PC-3 (cell line): Measurements from ENCODE around the gene ZNF155. TPM values are rescaled to one million over a fixed set of nuclear protein-coding genes. Genes with fewer than 3 reads are reported as not detected.

ENCODE experiments used
- ATAC-seq: fragments of 200-7000 bp; cut with Tn5 transposase; 2 replicates; pipeline ENCODE4 v1.9.1; 2020; ENCODE audit warnings: mild to moderate bottlenecking, moderate library complexity
- BruUV-seq: library from RNA; stranded (reverse); fragments of 400-500 nt; replicated peaks from 2 replicates; lab custom pipeline; 2021; lab: Mats Ljungman, UMichigan
- CTCF ChIA-PET: fragments of 300-600 bp; sonication (Branson Sonifier 250); formaldehyde crosslinking; loops from one replicate; lab custom pipeline; 2022; ENCODE audit warnings: antibody characterized with exemption; lab: Charles Lee
- POLR2A ChIA-PET: fragments of 300-600 bp; sonication (Branson Sonifier 250); formaldehyde crosslinking; loops from one replicate; lab custom pipeline; 2022; ENCODE audit warnings: antibody characterized with exemption; ENCODE audit not compliant: unreplicated experiment; lab: Charles Lee
- DNase-seq: peaks from one replicate; pipeline ENCODE4 v3.0.0-alpha.2; 2015
- H2AFZ ChIP-seq: fragments of 300-600 bp; sonication (generic); 2 replicates; pipeline ENCODE4 v1.6.0; 2016; ENCODE audit warnings: antibody characterized with exemption, low read length
- H3F3A ChIP-seq: fragments of 300-600 bp; sonication (generic); one replicate; pipeline ENCODE4 v1.6.0; 2017; ENCODE audit warnings: antibody characterized with exemption, low read length, control low read depth, mild to moderate bottlenecking; ENCODE audit not compliant: unreplicated experiment
- H3K27ac ChIP-seq: fragments of 300-600 bp; sonication (generic); 2 replicates; pipeline ENCODE4 v1.5.1; 2016; ENCODE audit warnings: mild to moderate bottlenecking, low read length
- H3K27me3 ChIP-seq: fragments of 300-600 bp; sonication (generic); 2 replicates; pipeline ENCODE4 v1.6.1; 2016; ENCODE audit warnings: low read length, mixed read lengths
- H3K36me3 ChIP-seq: fragments of 300-600 bp; sonication (generic); 2 replicates; pipeline ENCODE4 v1.6.1; 2016; ENCODE audit warnings: low read depth, mixed run types, low read length, mixed read lengths
- H3K4me1 ChIP-seq: fragments of 300-600 bp; sonication (generic); 2 replicates; pipeline ENCODE4 v1.5.1; 2016; ENCODE audit warnings: low read length; ENCODE audit not compliant: insufficient read depth
- H3K4me2 ChIP-seq: fragments of 300-600 bp; sonication (generic); 2 replicates; pipeline ENCODE4 v1.6.0; 2016; ENCODE audit warnings: low read length
- H3K4me3 ChIP-seq: fragments of 300-600 bp; sonication (generic); 2 replicates; pipeline ENCODE4 v1.5.1; 2016; ENCODE audit warnings: mild to moderate bottlenecking, low read length, mixed read lengths
- H3K79me2 ChIP-seq: fragments of 300-600 bp; sonication (generic); 2 replicates; pipeline ENCODE4 v1.6.1; 2017; ENCODE audit warnings: low read length, mixed read lengths
- H3K9ac ChIP-seq: fragments of 300-600 bp; sonication (generic); 2 replicates; pipeline ENCODE4 v1.6.0; 2016; ENCODE audit warnings: mild to moderate bottlenecking, low read length
- H3K9me2 ChIP-seq: fragments of 300-600 bp; sonication (generic); replicated peaks from 2 replicates; pipeline ENCODE4 v1.6.1; 2016; ENCODE audit warnings: mixed run types, low read length, mixed read lengths
- H3K9me3 ChIP-seq: fragments of 300-600 bp; sonication (generic); 2 replicates; pipeline ENCODE4 v1.6.1; 2016; ENCODE audit warnings: low read length, mixed read lengths
- H4K20me1 ChIP-seq: fragments of 300-600 bp; sonication (generic); 2 replicates; pipeline ENCODE4 v1.6.1; 2016; ENCODE audit warnings: low read length, mixed read lengths
- EZH2 ChIP-seq: fragments of 300-600 bp; sonication (generic); IDR thresholded peaks from one replicate; pipeline ENCODE4 v1.6.1; 2017; ENCODE audit warnings: antibody characterized with exemption, mild to moderate bottlenecking, low read length; ENCODE audit not compliant: unreplicated experiment
- EZH2phosphoT487 ChIP-seq: fragments of 300-600 bp; sonication (generic); IDR thresholded peaks from 2 replicates; pipeline ENCODE4 v1.6.1; 2018; ENCODE audit warnings: mild to moderate bottlenecking, antibody characterized with exemption, low read length, borderline replicate concordance
- intact Hi-C: fragments of 100-400 bp; cut with micrococcal nuclease; formaldehyde crosslinking; loops from 2 replicates; pipeline ENCODE4 v1.9.0; 2023
- total RNA-seq: library from RNA; depleted of rRNA; stranded (reverse); fragments of >200 nt; gene quantifications from 2 replicates; pipeline ENCODE4 v1.2.3, GENCODE V29; 2014
- TF ChIP-seq, protein P1 (sequence below): fragments of 300-600 bp; sonication (generic); conservative IDR thresholded peaks from 2 replicates; pipeline ENCODE4 v1.5.1; 2017; ENCODE audit warnings: antibody characterized with exemption, low read depth, mild to moderate bottlenecking, low read length

The ZNF155 gene
- total RNA-seq, 1 experiment from 2014 or later, result 3.1 TPM

DNA sequence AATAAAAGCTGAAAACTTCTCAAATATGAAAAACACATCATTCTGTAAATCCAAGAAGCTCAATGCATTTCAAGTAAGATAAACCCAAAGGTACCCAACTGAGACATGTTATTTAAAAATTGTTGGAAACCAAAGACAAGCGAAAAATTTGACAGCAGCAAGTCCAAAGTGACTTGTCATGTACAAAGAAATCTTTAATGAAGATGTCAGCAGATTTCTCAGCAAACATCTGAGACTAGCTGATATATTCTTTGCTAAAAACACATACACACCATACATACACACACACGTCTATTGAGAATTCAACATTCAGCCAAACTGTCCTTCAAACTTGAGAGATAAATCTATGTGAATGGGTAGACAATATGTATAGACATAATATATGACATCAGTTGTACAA lies 35.5 kb downstream of the ZNF155 start:
- BruUV-seq, result no TSS peak
- TF ChIP-seq EZH2phosphoT487, result no peak
- TF ChIP-seq, protein P1, sequence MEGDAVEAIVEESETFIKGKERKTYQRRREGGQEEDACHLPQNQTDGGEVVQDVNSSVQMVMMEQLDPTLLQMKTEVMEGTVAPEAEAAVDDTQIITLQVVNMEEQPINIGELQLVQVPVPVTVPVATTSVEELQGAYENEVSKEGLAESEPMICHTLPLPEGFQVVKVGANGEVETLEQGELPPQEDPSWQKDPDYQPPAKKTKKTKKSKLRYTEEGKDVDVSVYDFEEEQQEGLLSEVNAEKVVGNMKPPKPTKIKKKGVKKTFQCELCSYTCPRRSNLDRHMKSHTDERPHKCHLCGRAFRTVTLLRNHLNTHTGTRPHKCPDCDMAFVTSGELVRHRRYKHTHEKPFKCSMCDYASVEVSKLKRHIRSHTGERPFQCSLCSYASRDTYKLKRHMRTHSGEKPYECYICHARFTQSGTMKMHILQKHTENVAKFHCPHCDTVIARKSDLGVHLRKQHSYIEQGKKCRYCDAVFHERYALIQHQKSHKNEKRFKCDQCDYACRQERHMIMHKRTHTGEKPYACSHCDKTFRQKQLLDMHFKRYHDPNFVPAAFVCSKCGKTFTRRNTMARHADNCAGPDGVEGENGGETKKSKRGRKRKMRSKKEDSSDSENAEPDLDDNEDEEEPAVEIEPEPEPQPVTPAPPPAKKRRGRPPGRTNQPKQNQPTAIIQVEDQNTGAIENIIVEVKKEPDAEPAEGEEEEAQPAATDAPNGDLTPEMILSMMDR, result no peak
- no peak for TF ChIP-seq EZH2
- POLR2A ChIA-PET, result no interaction called here
- ATAC-seq, result no peak
- Histone ChIP-seq H3K9me3 (no peaks in the 10 kb centered on the region), H2AFZ (no peak overlapping the region), H3K27me3 (no peaks in the 10 kb centered on the region), H3K4me2 (no peak overlapping the region), H3K4me1 (no peaks in the 10 kb centered on the region), H3K9me2 (no peaks in the 10 kb centered on the region), H3K4me3 (no peak overlapping the region), H3K36me3 (no peaks in the 10 kb centered on the region), H3K79me2 (no peaks in the 10 kb centered on the region), H3F3A (no peaks in the 10 kb centered on the region), H3K27ac (no peak overlapping the region), H4K20me1 (no peaks in the 10 kb centered on the region), H3K9ac (no peak overlapping the region)
- intact Hi-C loops, result no loop called here
- CTCF ChIA-PET, result no interaction called here
- DNase-seq, result no peak

DNA sequence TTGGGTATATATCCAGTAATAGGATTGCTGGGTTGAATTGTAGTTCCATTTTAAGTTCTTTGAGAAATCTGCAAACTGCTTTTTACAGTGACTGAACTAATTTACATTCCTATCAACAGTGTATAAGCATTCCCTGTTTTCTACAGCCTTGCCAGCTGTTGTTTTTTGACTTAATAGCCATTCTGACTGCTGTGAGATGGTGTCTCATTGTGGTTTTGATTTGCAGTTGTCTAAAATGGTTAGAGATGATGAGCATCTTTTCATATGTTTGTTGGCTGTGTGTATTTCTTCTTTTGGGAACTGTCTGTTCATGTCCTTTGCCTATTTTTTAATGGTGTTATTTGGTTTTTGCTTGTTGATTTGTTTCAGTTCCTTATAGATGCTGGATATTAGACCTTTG lies 37.2 kb downstream of the ZNF155 start:
- H3K9me2 ChIP-seq, result no peaks in the 10 kb centered on the region
- ChIA-PET CTCF (no interaction called here), POLR2A (no interaction called here)
- no peaks in the 10 kb centered on the region for H3F3A ChIP-seq
- H3K9me3 ChIP-seq, result no peaks in the 10 kb centered on the region
- H3K79me2 ChIP-seq, result no peaks in the 10 kb centered on the region
- H2AFZ ChIP-seq, result no peak overlapping the region
- H3K4me3 ChIP-seq, result no peak overlapping the region
- no peak overlapping the region for H3K4me2 ChIP-seq
- H3K27me3 ChIP-seq, result no peaks in the 10 kb centered on the region
- TF ChIP-seq, protein P1, result no peak
- TF ChIP-seq EZH2 (no peak), EZH2phosphoT487 (no peak)
- DNase-seq, result no peak
- intact Hi-C loops, result no loop called here
- no peak for ATAC-seq
- H3K9ac ChIP-seq, result no peak overlapping the region
- no peak overlapping the region for H3K27ac ChIP-seq
- H3K4me1 ChIP-seq, result no peaks in the 10 kb centered on the region
- no TSS peak for BruUV-seq
- H4K20me1 ChIP-seq, result no peaks in the 10 kb centered on the region
- H3K36me3 ChIP-seq, result no peaks in the 10 kb centered on the region

DNA sequence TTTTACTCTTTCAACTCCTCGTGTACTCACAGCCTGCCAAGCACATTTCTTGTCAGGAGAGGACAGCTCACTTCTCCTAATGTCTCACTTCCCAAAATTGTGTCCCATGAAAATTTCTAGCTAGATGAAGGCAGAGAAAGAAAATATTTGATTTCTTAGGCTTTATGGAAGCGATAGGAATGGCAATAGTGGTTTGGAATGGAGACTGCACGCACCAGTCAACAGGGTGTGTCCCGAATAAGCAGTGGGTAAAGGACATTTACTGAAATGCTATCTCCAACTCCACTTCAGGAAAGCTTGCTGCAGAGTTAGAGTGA lies 40.9 kb downstream of the ZNF155 start:
- H3K79me2 ChIP-seq, result no peaks in the 10 kb centered on the region
- peak overlapping the region; percentile 69 for H3K4me3 ChIP-seq
- 0 out of 2 replicates have a peak overlapping the region, but pooled peaks have one; percentile 53 for H3K9ac ChIP-seq
- no peaks in the 10 kb centered on the region for H3K9me2 ChIP-seq
- no peaks in the 10 kb centered on the region for H3K36me3 ChIP-seq
- H3K9me3 ChIP-seq, result no peaks in the 10 kb centered on the region
- no peaks in the 10 kb centered on the region for H3K27me3 ChIP-seq
- no peak for DNase-seq
- ChIA-PET CTCF (no interaction called here), POLR2A (interaction anchor here (0.8 kb wide), 1 partner anchor 102 kb away, joined by 4 read pairs; no protein-coding TSS in a partner anchor)
- H3K4me1 ChIP-seq, result no peaks in the 10 kb centered on the region
- no peak overlapping the region for H3K27ac ChIP-seq
- no peaks in the 10 kb centered on the region for H3F3A ChIP-seq
- TF ChIP-seq EZH2 (no peak), EZH2phosphoT487 (no peak)
- TF ChIP-seq, protein P1, result no peak
- intact Hi-C loops, result no loop called here
- no TSS peak for BruUV-seq
- peak overlapping the region; percentile 92 for H2AFZ ChIP-seq
- no peak for ATAC-seq
- peak overlapping the region; percentile 79 for H3K4me2 ChIP-seq
- H4K20me1 ChIP-seq, result no peaks in the 10 kb centered on the region
